Spleen (tissue), 13 donors: ENCODE results near the gene MSMB. TPM values are rescaled to one million over a fixed set of nuclear protein-coding genes. Genes with fewer than 3 reads are reported as not detected.
"Not testable (repeated sequence)": the region's sequence is repeated elsewhere in the genome, so short reads cannot be mapped to it uniquely, and the experiment has no call there.

Source experiments
- DNase-seq: peaks from one replicate; pipeline ENCODE4 v3.0.0-alpha.2; 2020
- H3K27ac ChIP-seq, 8 donors: fragments of 200-600 bp; sonication (generic) in 7 of 8; 1 replicate in 4 of 8; 2 replicates in 4 of 8; pipeline versions ENCODE4 v1.5.0 to v1.8.0; 2016 to 2021; ENCODE audit warnings: inconsistent platforms in 4 of 8, mild to moderate bottlenecking in 4 of 8, moderate library complexity in 1 of 8
- H3K27me3 ChIP-seq, 7 donors: fragments of 200-600 bp; sonication (generic) in 6 of 7; replicated peaks in 1 of 7; 1 replicate in 4 of 7; 2 replicates in 3 of 7; pipeline versions ENCODE4 v1.5.0 to v1.8.0; 2016 to 2021; ENCODE audit warnings: inconsistent platforms in 3 of 7, mild to moderate bottlenecking in 1 of 7
- H3K36me3 ChIP-seq, 6 donors: fragments of 200-600 bp; sonication (generic) in 5 of 6; 1 replicate in 4 of 6; 2 replicates in 2 of 6; pipeline versions ENCODE4 v1.5.0 to v1.8.0; 2016 to 2021; ENCODE audit warnings: inconsistent platforms in 2 of 6
- H3K4me1 ChIP-seq, 6 donors: fragments of 200-600 bp; sonication (generic) in 5 of 6; 1 replicate in 3 of 6; 2 replicates in 3 of 6; pipeline versions ENCODE4 v1.5.0 to v1.8.0; 2016 to 2021; ENCODE audit warnings: inconsistent platforms in 3 of 6
- H3K4me3 ChIP-seq, 8 donors: fragments of 200-600 bp; sonication (generic) in 7 of 8; 1 replicate in 4 of 8; 2 replicates in 4 of 8; pipeline versions ENCODE4 v1.5.0 to v1.8.0; 2016 to 2021; ENCODE audit warnings: inconsistent platforms in 4 of 8, mild to moderate bottlenecking in 4 of 8, moderate library complexity in 2 of 8
- H3K9me3 ChIP-seq, 8 donors: fragments of 200-600 bp; sonication (generic) in 7 of 8; 1 replicate in 4 of 8; 2 replicates in 4 of 8; pipeline versions ENCODE4 v1.5.0 to v1.8.0; 2016 to 2021; ENCODE audit warnings: inconsistent platforms in 4 of 8
- CTCF ChIP-seq, 11 experiments: fragments of 200-600 bp in 7 of 11; fragments of 450-650 bp in 4 of 11; sonication (generic) in 4 of 11; IDR thresholded peaks in 8 of 11; conservative IDR thresholded peaks in 3 of 11; 1 replicate in 7 of 11; 2 replicates in 4 of 11; pipeline versions ENCODE4 v1.4.0 to v1.8.0; 2016 to 2021; ENCODE audit warnings: antibody characterized with exemption in 11 of 11, inconsistent platforms in 4 of 11, mild to moderate bottlenecking in 1 of 11
- POLR2A ChIP-seq, 3 donors: fragments of 450-650 bp; IDR thresholded peaks; one replicate each; pipeline ENCODE4 v1.5.1; 2017; ENCODE audit warnings: antibody characterized with exemption in 3 of 3, mild to moderate bottlenecking in 1 of 3
- POLR2AphosphoS5 ChIP-seq, 3 donors: sonication (generic); formaldehyde crosslinking; IDR thresholded peaks; one replicate each; pipeline ENCODE4 v1.5.1; 2017; ENCODE audit warnings: antibody characterized with exemption in 3 of 3
- WGBS, 5 donors: extraction: QIAGEN DNeasy Blood & Tissue Kit in 3 of 5; methylation state at CpG; one replicate each; pipeline versions ENCODE4 v1.1.5 to v1.1.7; 2013 to 2018; 5-methylcytosine and 5-hydroxymethylcytosine counted together
- intact Hi-C: fragments of 100-400 bp; cut with DNase I; formaldehyde crosslinking; loops from one replicate; pipeline ENCODE4 v1.15.0; 2023; ENCODE audit warnings: low total_unique reads
- long read RNA-seq, 2 donors: transcript quantifications; one replicate each; lab custom pipeline, GENCODE V29; 2026
- polyA plus RNA-seq, 3 donors: library from polyadenylated mRNA; stranded (reverse); fragments of 200-250 nt; gene quantifications; one replicate each; pipeline ENCODE4 v1.2.1, GENCODE V29; 2013
- total RNA-seq, 7 donors: library from RNA; depleted of rRNA in 3 of 7; stranded (reverse); fragments of >200 nt in 3 of 7; fragmentation: NEBNext Ultra II Directional in 4 of 7; extraction: Animal tissue kit (Norgen Biotek cat#: 25700) in 4 of 7; gene quantifications; one replicate each; pipeline versions ENCODE4 v1.1.0 to v1.2.1, GENCODE V29; 2016 to 2021
- donor health status: healthy with polysubstance abuse.
- donor health status: DM: no; HTN: no; CAD: no; lungs with moderate emphysema.
- donor health status: DM: no; HTN: no; CAD: no.
- donor health status: Bipolar disorder and iron deficiency.
- donor health status: healthy.
- donor health status: DM: no; HTN: no; CAD: no.
- donor health status: DM: yes; HTN: yes; CAD: no.

The MSMB gene
- total RNA-seq (not detected), polyA plus RNA-seq (not detected)
- long read RNA-seq, donor 1, result 0 reads
- long read RNA-seq, donor 2, result 0 reads

- TF ChIP-seq CTCF (IDR thresholded peaks at IDR 0.05 in 8 of 11, conservative IDR thresholded peaks at IDR 0.05 in 3 of 11) (no peak), POLR2AphosphoS5 (IDR thresholded peaks at IDR 0.05) (no peak), POLR2A (IDR thresholded peaks at IDR 0.05) (no peak)
- 84 to 96% (median 94%) methylated on average over 7 of the region's 7 CpGs for WGBS, 5 donors
- Histone ChIP-seq H3K27me3 (no peaks in the 10 kb centered on the region), H3K36me3 (no peaks in the 10 kb centered on the region), H3K9me3 (no peaks in the 10 kb centered on the region), H3K4me3 (no peak within 1 kb of the TSS), H3K4me1 (no peaks in the 10 kb centered on the region), H3K27ac (no peak within 1 kb of the TSS)
- no peak for DNase-seq
- intact Hi-C loops, result no loop called here
Measured at GRCh38 chr10:46046261-46046660, at the start of gene MSMB. TSS of gene MSMB (minus strand) at chr10:46046269. CDS start at chr10:46046237, 32 bp downstream.

GRCh38 chr10:46094931-46095750, 49.1 kb upstream of the MSMB start:
- Histone ChIP-seq H3K4me1 (peaks cover 33 to 84% (median 45%) of the 10 kb centered on the region in 6 donors), H3K36me3 (no peaks in the 10 kb centered on the region), H3K4me3 (no peak overlapping the region), H3K9me3 (no peaks in the 10 kb centered on the region), H3K27me3 (no peaks in the 10 kb centered on the region), H3K27ac (peak overlapping the region; percentile 19 to 79 (median 72))
- 63 to 81% (median 76%) methylated on average over 9 to 15 of the region's 15 CpGs for WGBS, 5 donors
- TF ChIP-seq POLR2A (IDR thresholded peaks at IDR 0.05) (no peak), CTCF (IDR thresholded peaks at IDR 0.05 in 8 of 11, conservative IDR thresholded peaks at IDR 0.05 in 3 of 11) (no peak), POLR2AphosphoS5 (IDR thresholded peaks at IDR 0.05) (no peak)
- DNase-seq, result no peak
- intact Hi-C loops, result no loop called here

GRCh38 chr10:46094197-46094500, 48.1 kb upstream of the MSMB start:
- no peaks in the 10 kb centered on the region for H3K27me3 ChIP-seq
- peak overlapping the region in 7 of 8 donors; percentile 51 to 79 (median 72) for H3K27ac ChIP-seq
- H3K4me1 ChIP-seq, result peaks cover 33 to 84% (median 45%) of the 10 kb centered on the region in 6 donors
- H3K9me3 ChIP-seq, result no peaks in the 10 kb centered on the region
- peak overlapping the region in 1 of 8 donors; percentile 8 for H3K4me3 ChIP-seq
- intact Hi-C loops, result no loop called here
- DNase-seq, result no peak
- no peaks in the 10 kb centered on the region for H3K36me3 ChIP-seq
- TF ChIP-seq CTCF (IDR thresholded peaks at IDR 0.05 in 8 of 11, conservative IDR thresholded peaks at IDR 0.05 in 3 of 11) (no peak), POLR2AphosphoS5 (IDR thresholded peaks at IDR 0.05) (no peak), POLR2A (IDR thresholded peaks at IDR 0.05) (no peak)
- WGBS, 5 donors, result 83 to 91% (median 86%) methylated on average over 3 to 6 of the region's 6 CpGs

GRCh38 chr10:46093316-46094196, 47.5 kb upstream of the MSMB start:
- H3K36me3 ChIP-seq, DNase-seq, H3K27me3 ChIP-seq, intact Hi-C loops, H3K9me3 ChIP-seq: not testable (repeated sequence)
- 68 to 88% (median 83%) methylated on average over 9 of the region's 9 CpGs for WGBS, 5 donors
- H3K27ac ChIP-seq, result peak overlapping the region in 6 of 8 donors; percentile 51 to 79 (median 75)
- peaks cover 33 to 82% (median 45%) of the 10 kb centered on the region in 6 donors for H3K4me1 ChIP-seq
- H3K4me3 ChIP-seq, result peak overlapping the region in 2 of 8 donors; percentile 7 to 8
